Measurements from ENCODE around the gene PGAP6. TPM values are rescaled to one million over a fixed set of nuclear protein-coding genes. Genes with fewer than 3 reads are reported as not detected.
A peak's percentile ranks its signal among the peaks of the same experiment; 100 is the strongest.

PGAP6 gene
- total and polyA plus RNA-seq, 4 donors, result 38.0 to 100.0 (median 68.1) TPM

DNA sequence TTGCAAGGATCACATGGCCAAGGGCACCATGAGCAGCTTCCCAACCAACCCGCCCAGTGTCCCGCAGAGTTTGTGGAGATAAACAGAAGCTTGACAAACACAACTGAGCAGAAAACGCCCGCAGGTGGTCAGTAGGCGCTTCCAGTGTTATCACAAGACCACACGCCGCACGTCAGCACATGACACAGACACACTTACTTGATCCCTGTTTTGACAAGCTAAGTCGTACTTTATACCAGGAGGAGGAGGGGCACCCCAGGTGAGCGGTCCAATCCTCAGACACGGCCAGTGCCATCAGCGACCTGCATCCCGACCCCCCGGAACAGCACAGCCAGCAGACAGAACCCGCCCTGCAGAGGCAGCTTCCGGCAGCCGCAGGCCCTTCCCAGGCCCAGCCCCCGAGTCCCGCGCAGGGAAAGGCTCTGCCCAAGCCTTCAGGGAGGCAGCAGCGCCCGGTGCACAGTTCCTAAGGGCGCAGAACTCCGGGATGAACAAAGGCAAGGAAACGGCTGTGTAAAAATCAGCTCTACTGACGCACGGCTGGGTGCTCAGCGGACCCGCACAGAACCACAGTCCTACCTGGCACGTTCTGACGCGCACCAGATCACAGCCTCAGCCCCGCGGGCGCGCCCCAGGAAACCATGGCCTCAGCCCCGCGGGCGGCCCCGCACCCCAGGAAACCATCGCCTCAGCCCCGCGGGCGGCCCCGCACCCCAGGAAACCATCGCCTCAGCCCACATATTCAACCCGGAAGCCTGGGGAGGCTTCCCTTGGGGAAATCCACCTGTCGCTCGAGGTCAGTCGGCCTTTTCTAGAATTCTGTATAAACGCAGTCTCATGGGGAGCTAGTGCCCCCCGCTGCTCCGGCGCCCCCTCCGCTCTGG is 57.1 kb downstream of the PGAP6 start:
- DNase-seq (no peak), ATAC-seq (ENCODE audit: insufficient read depth, low FRiP score) (no peak)
- TF ChIP-seq, protein P1, sequence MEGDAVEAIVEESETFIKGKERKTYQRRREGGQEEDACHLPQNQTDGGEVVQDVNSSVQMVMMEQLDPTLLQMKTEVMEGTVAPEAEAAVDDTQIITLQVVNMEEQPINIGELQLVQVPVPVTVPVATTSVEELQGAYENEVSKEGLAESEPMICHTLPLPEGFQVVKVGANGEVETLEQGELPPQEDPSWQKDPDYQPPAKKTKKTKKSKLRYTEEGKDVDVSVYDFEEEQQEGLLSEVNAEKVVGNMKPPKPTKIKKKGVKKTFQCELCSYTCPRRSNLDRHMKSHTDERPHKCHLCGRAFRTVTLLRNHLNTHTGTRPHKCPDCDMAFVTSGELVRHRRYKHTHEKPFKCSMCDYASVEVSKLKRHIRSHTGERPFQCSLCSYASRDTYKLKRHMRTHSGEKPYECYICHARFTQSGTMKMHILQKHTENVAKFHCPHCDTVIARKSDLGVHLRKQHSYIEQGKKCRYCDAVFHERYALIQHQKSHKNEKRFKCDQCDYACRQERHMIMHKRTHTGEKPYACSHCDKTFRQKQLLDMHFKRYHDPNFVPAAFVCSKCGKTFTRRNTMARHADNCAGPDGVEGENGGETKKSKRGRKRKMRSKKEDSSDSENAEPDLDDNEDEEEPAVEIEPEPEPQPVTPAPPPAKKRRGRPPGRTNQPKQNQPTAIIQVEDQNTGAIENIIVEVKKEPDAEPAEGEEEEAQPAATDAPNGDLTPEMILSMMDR (IDR thresholded peaks at IDR 0.05; ENCODE audit: control extremely low read depth, extremely low read depth), result no peak
- Histone ChIP-seq H3K27ac (ENCODE audit: low read depth in 1 of 2, low read length in 1 of 2) (peak overlapping the region in 1 of 2 donors; percentile 54), H3K4me1 (ENCODE audit: control insufficient read depth in 5 of 5, insufficient read depth in 5 of 5, low read length in 5 of 5) (peaks cover 0 to 26% (median 5%) of the 10 kb centered on the region in 5 donors), H3K4me3 (no peak overlapping the region), H3K9ac (ENCODE audit: insufficient read depth in 1 of 2, low read length in 2 of 2) (no peak overlapping the region), H3K36me3 (ENCODE audit: control insufficient read depth in 4 of 4, insufficient read depth in 4 of 4, low read length in 4 of 4) (no peaks in the 10 kb centered on the region), H3K27me3 (ENCODE audit: control insufficient read depth in 3 of 3, insufficient read depth in 3 of 3, low read length in 2 of 3) (no peaks in the 10 kb centered on the region), H3K9me3 (ENCODE audit: control insufficient read depth in 4 of 4, insufficient read depth in 3 of 4, low read length in 3 of 4) (no peaks in the 10 kb centered on the region)
- 22 to 50% methylated on average over 51 to 55 of the region's 55 CpGs for WGBS, 2 donors

DNA sequence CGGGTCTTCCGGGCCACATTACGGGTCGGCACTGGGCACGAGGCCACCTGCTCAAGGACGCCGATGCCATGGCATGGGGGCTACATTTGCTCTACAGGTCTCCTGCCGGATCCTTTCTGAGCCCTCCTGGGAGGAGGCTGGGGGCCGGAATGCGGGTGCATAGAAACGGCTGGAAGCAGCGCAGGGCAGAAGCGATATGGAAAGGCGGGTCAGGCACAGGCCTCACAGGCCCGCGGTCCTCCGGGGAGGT is 57.7 kb downstream of the PGAP6 start:
- WGBS, 2 donors, result 88 to 93% methylated on average over 17 of the region's 17 CpGs
- Histone ChIP-seq H3K27me3 (ENCODE audit: control insufficient read depth in 3 of 3, insufficient read depth in 3 of 3, low read length in 2 of 3) (no peaks in the 10 kb centered on the region), H3K27ac (ENCODE audit: low read depth in 1 of 2, low read length in 1 of 2) (no peak overlapping the region), H3K9me3 (ENCODE audit: control insufficient read depth in 4 of 4, insufficient read depth in 3 of 4, low read length in 3 of 4) (no peaks in the 10 kb centered on the region), H3K36me3 (ENCODE audit: control insufficient read depth in 4 of 4, insufficient read depth in 4 of 4, low read length in 4 of 4) (peaks cover 0 to 4% (median 0%) of the 10 kb centered on the region in 4 donors), H3K9ac (ENCODE audit: insufficient read depth in 1 of 2, low read length in 2 of 2) (no peak overlapping the region), H3K4me3 (no peak overlapping the region), H3K4me1 (ENCODE audit: control insufficient read depth in 5 of 5, insufficient read depth in 5 of 5, low read length in 5 of 5) (peaks cover 0 to 26% (median 5%) of the 10 kb centered on the region in 5 donors)
- TF ChIP-seq, protein P1 (IDR thresholded peaks at IDR 0.05; ENCODE audit: control extremely low read depth, extremely low read depth), result no peak
- DNase-seq (no peak), ATAC-seq (ENCODE audit: insufficient read depth, low FRiP score) (no peak)

DNA sequence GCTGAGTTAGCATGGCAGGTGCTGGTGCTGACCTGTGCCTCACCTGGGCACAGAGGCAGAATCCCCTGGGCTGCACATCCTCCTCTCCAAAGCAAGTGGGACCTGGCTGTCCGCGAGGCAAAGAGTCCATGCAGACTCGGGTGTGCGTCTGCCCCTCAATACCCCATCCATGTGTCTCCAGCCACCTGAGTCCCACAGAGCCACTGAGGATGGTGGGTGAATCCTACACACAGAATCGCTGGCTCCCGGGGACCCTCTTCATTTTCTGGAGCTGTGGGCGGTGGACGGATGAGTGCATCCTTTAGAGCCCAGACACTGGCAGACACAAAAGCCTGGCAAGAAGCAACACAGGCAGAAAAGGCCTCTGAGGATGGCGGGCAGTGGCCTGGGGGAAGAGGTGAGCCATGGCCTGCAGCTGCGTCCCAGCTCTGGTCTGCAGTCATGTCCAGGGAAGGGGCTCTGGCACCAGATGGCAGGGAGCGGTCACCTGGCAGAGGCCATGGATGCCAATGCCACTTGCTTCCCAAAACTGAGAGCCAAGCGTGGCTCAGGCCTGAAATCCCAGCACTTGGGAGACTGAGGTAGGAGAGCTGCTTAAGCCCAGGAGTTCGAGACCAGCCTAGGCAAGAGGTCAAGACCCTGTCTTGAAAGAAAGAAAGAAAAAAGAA is 59.2 kb downstream of the PGAP6 start:
- peaks cover 0 to 12% (median 0%) of the 10 kb centered on the region in 4 donors for H3K36me3 ChIP-seq (ENCODE audit: control insufficient read depth in 4 of 4, insufficient read depth in 4 of 4, low read length in 4 of 4)
- no peak overlapping the region for H3K9ac ChIP-seq (ENCODE audit: insufficient read depth in 1 of 2, low read length in 2 of 2)
- DNase-seq (no peak), ATAC-seq (ENCODE audit: insufficient read depth, low FRiP score) (no peak)
- no peak overlapping the region for H3K27ac ChIP-seq (ENCODE audit: low read depth in 1 of 2, low read length in 1 of 2)
- peaks cover 0 to 18% (median 1%) of the 10 kb centered on the region in 5 donors for H3K4me1 ChIP-seq (ENCODE audit: control insufficient read depth in 5 of 5, insufficient read depth in 5 of 5, low read length in 5 of 5)
- H3K27me3 ChIP-seq (ENCODE audit: control insufficient read depth in 3 of 3, insufficient read depth in 3 of 3, low read length in 2 of 3), result no peaks in the 10 kb centered on the region
- TF ChIP-seq, protein P1 (IDR thresholded peaks at IDR 0.05; ENCODE audit: control extremely low read depth, extremely low read depth), result no peak
- WGBS, 2 donors, result 92 to 95% methylated on average over 13 of the region's 13 CpGs
- no peaks in the 10 kb centered on the region for H3K9me3 ChIP-seq (ENCODE audit: control insufficient read depth in 4 of 4, insufficient read depth in 3 of 4, low read length in 3 of 4)
- no peak overlapping the region for H3K4me3 ChIP-seq

Measured in lung (tissue), 12 donors.